ENCODE measurements around the gene OLFML1. TPM values are rescaled to one million over a fixed set of nuclear protein-coding genes. Genes with fewer than 3 reads are reported as not detected.

OLFML1 gene
- total and polyA plus RNA-seq, 2 of the 8 experiments (the other 6 are each of a cell fraction or from before 2014, with no cell fraction given), result 0.24 TPM; not detected in 1

DNA sequence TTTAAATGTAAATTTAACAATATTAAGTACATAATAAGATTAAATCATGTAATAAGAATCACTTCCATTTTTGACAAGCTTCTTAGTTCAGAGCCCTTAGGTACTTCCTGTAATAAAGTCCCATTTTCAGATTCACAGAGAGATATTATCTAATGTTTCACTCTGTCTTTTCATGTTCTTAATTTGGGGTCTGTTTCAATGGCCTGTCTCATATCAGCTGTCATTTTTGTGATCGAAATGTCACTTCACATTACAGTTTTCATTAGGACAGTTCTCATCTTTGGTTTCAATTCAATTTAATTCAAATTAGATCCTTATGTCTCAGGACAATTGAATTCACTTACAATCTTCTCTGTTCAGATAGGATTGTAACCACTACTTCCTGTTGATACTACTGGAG lies 22.6 kb upstream of the OLFML1 start:
- no peak overlapping the region for H2BK120ac ChIP-seq (replicated peaks; ENCODE audit: low read depth, low read length)
- H3K4me2 ChIP-seq (ENCODE audit: insufficient read depth in 1 of 2, low read depth in 2 of 2, low read length in 2 of 2), result no peak overlapping the region
- no peak overlapping the region for H2BK12ac ChIP-seq (ENCODE audit: low read depth, low read length)
- H3K23ac ChIP-seq (ENCODE audit: insufficient read length), result no peak overlapping the region
- no peak overlapping the region for H3K14ac ChIP-seq (ENCODE audit: insufficient read length)
- no peak overlapping the region for H2BK15ac ChIP-seq (ENCODE audit: low read length)
- no peak overlapping the region for H3K4ac ChIP-seq (replicated peaks; ENCODE audit: insufficient read length, low read depth, low read length)
- no peak overlapping the region for H3K27ac ChIP-seq (ENCODE audit: low read depth, low read length)
- WGBS, 2 experiments (ENCODE audit: extremely low coverage in 1 of 2, insufficient coverage in 1 of 2, insufficient read length in 1 of 2, insufficient replicate concordance in 2 of 2, low coverage in 1 of 2, low lambda C conversion rate in 2 of 2, missing lambda C conversion rate in 1 of 2), result 92% methylated on average over 1 of the region's 1 CpG; no CpG with 5 or more reads in 1 of the 2 experiments
- no peak overlapping the region for H3K56ac ChIP-seq (replicated peaks; ENCODE audit: insufficient read length, low read depth, low read length)
- no peak overlapping the region for H4K5ac ChIP-seq (ENCODE audit: insufficient read length, low read depth, low read length)
- no peak overlapping the region for H2BK5ac ChIP-seq (ENCODE audit: low read depth, low read length)
- no peak overlapping the region for H2AFZ ChIP-seq (ENCODE audit: low read length)
- FAIRE-seq, result no peak
- no peak overlapping the region for H4K8ac ChIP-seq (ENCODE audit: extremely low read depth, insufficient read depth, low read length)
- DNase-seq (ENCODE audit: low read depth in 1 of 2, low spot score in 2 of 2), result no peak
- no peaks in the 10 kb centered on the region for H3K23me2 ChIP-seq (ENCODE audit: low read depth, low read length)
- no peak overlapping the region for H2BK20ac ChIP-seq (ENCODE audit: low read length)
- no peaks in the 10 kb centered on the region for H4K20me1 ChIP-seq (replicated peaks in 1 of 2; ENCODE audit: control insufficient read depth in 1 of 2, insufficient read depth in 2 of 2, low read length in 2 of 2)
- no peak overlapping the region for H4K91ac ChIP-seq (replicated peaks; ENCODE audit: insufficient read length, low read length)
- no peaks in the 10 kb centered on the region for H3K36me3 ChIP-seq (ENCODE audit: control insufficient read depth in 2 of 4, insufficient read depth in 4 of 4, low read length in 3 of 4)
- no peaks in the 10 kb centered on the region for H3K79me2 ChIP-seq (ENCODE audit: control insufficient read depth in 1 of 2, insufficient read depth in 2 of 2, low read length in 2 of 2)
- no peak overlapping the region for H3K9ac ChIP-seq (replicated peaks in 1 of 4; ENCODE audit: extremely low read depth in 1 of 4, low read depth in 3 of 4, low read length in 3 of 4)
- no peaks in the 10 kb centered on the region for H3K9me3 ChIP-seq (ENCODE audit: insufficient read depth in 2 of 2, low read depth in 1 of 2, low read length in 1 of 2)
- H2AK5ac ChIP-seq (ENCODE audit: low read depth, low read length), result no peak overlapping the region
- ChIA-PET POLR2A (ENCODE audit: partially characterized antibody) (interaction anchor here (0.6 kb wide), 1 partner anchor 158 kb away, joined by 3 read pairs; no protein-coding TSS in a partner anchor), CTCF (ENCODE audit: partially characterized antibody) (interaction anchor here (0.7 to 2.0 kb wide), 5 partner anchors 9 to 225 kb away, joined by 3 to 6 read pairs (median 3); no protein-coding TSS in a partner anchor)
- no peaks in the 10 kb centered on the region for H3K79me1 ChIP-seq (ENCODE audit: low read depth, low read length)
- H3K4me1 ChIP-seq (replicated peaks in 1 of 4; ENCODE audit: control insufficient read depth in 3 of 4, insufficient read depth in 4 of 4, low read length in 3 of 4), result no peaks in the 10 kb centered on the region
- H3K27me3 ChIP-seq (replicated peaks in 1 of 4; ENCODE audit: control insufficient read depth in 3 of 4, extremely low read depth in 1 of 4, insufficient read depth in 3 of 4, low read length in 3 of 4), result no peaks in the 10 kb centered on the region
- no peak overlapping the region for H3K4me3 ChIP-seq (ENCODE audit: extremely low read depth in 1 of 4, insufficient read depth in 2 of 4, low read depth in 3 of 4, low read length in 4 of 4)
- H3K18ac ChIP-seq (ENCODE audit: extremely low read depth, low read length), result no peak overlapping the region
- TF ChIP-seq SIX5 (IDR thresholded peaks at IDR 0.05; ENCODE audit: low read depth, low read length) (no peak), RXRA (IDR thresholded peaks at IDR 0.05; ENCODE audit: insufficient read depth, low read depth, low read length) (no peak), FOSL1 (IDR thresholded peaks at IDR 0.05; ENCODE audit: insufficient read depth, low read depth, low read length) (no peak), KDM4A (IDR thresholded peaks at IDR 0.05; ENCODE audit: low read depth, low read length, severe bottlenecking) (no peak), HDAC2 (IDR thresholded peaks at IDR 0.05; ENCODE audit: borderline replicate concordance in 1 of 2, low read depth in 2 of 2, low read length in 2 of 2) (no peak), GTF2F1 (IDR thresholded peaks at IDR 0.05; ENCODE audit: borderline replicate concordance, low read depth, low read length) (no peak), TAF7 (optimal IDR thresholded peaks at IDR 0.05; ENCODE audit: borderline replicate concordance, low read depth, low read length) (no peak), YY1 (IDR thresholded peaks at IDR 0.05; ENCODE audit: low read depth, low read length) (no peak), CTBP2 (IDR thresholded peaks at IDR 0.05; ENCODE audit: borderline replicate concordance, insufficient read depth, insufficient read length, low read length) (no peak), BACH1 (IDR thresholded peaks at IDR 0.05; ENCODE audit: low read length) (no peak), BCL11A (IDR thresholded peaks at IDR 0.05; ENCODE audit: low read depth in 2 of 2, low read length in 2 of 2) (no peak), CHD2 (IDR thresholded peaks at IDR 0.05; ENCODE audit: low read length) (no peak), RBBP5 (IDR thresholded peaks at IDR 0.05; ENCODE audit: borderline replicate concordance, low read depth, low read length) (no peak)
- TF ChIP-seq, protein P1, sequence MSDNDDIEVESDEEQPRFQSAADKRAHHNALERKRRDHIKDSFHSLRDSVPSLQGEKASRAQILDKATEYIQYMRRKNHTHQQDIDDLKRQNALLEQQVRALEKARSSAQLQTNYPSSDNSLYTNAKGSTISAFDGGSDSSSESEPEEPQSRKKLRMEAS (IDR thresholded peaks at IDR 0.05), result no peak
